Stimulated activated naive B cell treated with anti-CD40 and anti-IgM and Interleukin-4, amounts not matched to agents 10 μg/mL and 1 μg/mL and 100 μg/mL, for 72 hours (primary cell): ENCODE data around the gene VWF.

Source experiments
- ATAC-seq, 2 donors: fragments of 150-1000 bp; cut with Tn5 transposase; replicated peaks; 2 replicates each; pipeline ENCODE4 v1.10.0; 2021; ENCODE audit warnings: moderate library complexity in 1 of 2
- DNase-seq: peaks from one replicate; pipeline ENCODE4 v3.0.0; 2021
- H3K27ac Mint-ChIP-seq: one replicate; pipeline ENCODE4 v1.8.0; 2022; ENCODE audit warnings: mild to moderate bottlenecking, mixed read lengths
- H3K27me3 Mint-ChIP-seq, 2 donors: one replicate each; pipeline ENCODE4 v1.8.0; 2022; ENCODE audit warnings: mixed read lengths in 2 of 2
- H3K36me3 Mint-ChIP-seq, 2 donors: one replicate each; pipeline ENCODE4 v1.8.0; 2022; ENCODE audit warnings: mixed read lengths in 2 of 2, mild to moderate bottlenecking in 1 of 2
- H3K4me1 Mint-ChIP-seq, 2 donors: one replicate each; pipeline ENCODE4 v1.8.0; 2022; ENCODE audit warnings: mixed read lengths in 2 of 2, mild to moderate bottlenecking in 1 of 2
- H3K4me3 Mint-ChIP-seq, 2 donors: one replicate each; pipeline ENCODE4 v1.8.0; 2022; ENCODE audit warnings: mild to moderate bottlenecking in 2 of 2, mixed read lengths in 2 of 2, moderate library complexity in 1 of 2
- H3K9me3 Mint-ChIP-seq, 2 donors: one replicate each; pipeline ENCODE4 v1.8.0; 2022; ENCODE audit warnings: mixed read lengths in 2 of 2, mild to moderate bottlenecking in 1 of 2

The VWF gene

DNA sequence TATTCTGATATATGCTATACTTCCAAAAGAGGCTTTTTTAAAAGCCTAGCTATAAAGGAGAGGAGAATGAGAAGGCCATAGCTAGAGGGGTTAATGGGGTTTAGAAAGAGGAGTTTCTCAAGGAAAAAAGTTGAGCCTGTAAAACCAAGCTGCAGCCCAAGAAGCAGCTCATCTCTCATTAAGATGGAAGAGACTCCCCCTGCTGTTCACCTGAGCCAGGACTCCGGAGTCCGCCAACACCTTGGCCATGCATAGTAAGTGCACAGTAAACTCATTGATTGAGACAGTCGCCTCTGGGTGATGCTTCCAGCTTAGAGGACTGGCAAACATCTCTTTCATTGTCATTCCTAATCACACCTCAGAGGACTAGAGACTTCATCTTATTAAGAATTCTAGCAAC, 225.6 kb downstream of the VWF start:
- Mint-ChIP-seq H3K4me3 (no peak overlapping the region), H3K36me3 (no peaks in the 10 kb centered on the region), H3K4me1 (no peaks in the 10 kb centered on the region), H3K27ac (no peak overlapping the region), H3K9me3 (peaks cover 0 to 2% of the 10 kb centered on the region in 2 donors), H3K27me3 (peaks cover 46 to 49% of the 10 kb centered on the region in 2 donors)
- DNase-seq (no peak), ATAC-seq (no peak)
